GM18520 (cell line): Measurements from ENCODE around the gene CAMTA1.
"Not testable (repeated sequence)": the region's sequence is repeated elsewhere in the genome, so short reads cannot be mapped to it uniquely, and the experiment has no call there.

Experiments
- ATAC-seq: cut with Tn5 transposase; IDR thresholded peaks from one replicate; pipeline ENCODE4 v1.9.1; 2021; ENCODE audit not compliant: unreplicated experiment

The CAMTA1 gene

DNA sequence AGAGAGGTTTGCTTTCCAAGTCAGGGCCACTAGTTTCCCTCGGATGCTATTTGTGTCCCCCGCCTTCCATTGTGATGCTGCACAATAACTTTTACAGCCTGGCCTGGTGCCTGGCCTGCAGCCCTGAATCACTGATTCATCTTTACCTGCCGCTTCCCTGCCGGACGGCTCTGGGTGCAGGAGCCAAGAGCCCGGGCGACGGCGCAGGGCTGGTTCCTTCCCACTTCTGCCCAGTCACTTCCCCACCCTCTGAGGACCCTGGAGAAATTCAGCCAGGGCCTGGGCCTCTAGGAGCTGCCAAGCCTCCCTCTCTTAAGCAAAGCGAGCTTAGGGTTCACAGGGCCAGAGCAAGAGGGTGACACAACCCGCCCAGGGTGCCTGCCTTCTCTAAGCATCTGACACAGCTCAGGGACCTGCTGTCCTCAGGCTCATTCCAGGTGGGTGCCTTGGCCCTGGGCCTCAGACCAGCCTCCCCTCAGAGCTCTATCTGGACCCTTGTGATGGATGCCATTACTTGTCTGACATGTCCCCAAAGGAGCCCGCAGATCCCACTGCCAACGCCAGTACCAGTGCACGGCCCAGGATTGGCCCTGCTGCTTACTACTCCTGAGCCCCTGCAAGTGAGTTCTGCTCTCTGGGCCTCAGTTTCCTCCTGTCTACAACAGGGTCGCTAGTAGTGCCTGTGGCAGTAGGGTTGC is 604.8 kb downstream of the CAMTA1 start:
- ATAC-seq = no peak

DNA sequence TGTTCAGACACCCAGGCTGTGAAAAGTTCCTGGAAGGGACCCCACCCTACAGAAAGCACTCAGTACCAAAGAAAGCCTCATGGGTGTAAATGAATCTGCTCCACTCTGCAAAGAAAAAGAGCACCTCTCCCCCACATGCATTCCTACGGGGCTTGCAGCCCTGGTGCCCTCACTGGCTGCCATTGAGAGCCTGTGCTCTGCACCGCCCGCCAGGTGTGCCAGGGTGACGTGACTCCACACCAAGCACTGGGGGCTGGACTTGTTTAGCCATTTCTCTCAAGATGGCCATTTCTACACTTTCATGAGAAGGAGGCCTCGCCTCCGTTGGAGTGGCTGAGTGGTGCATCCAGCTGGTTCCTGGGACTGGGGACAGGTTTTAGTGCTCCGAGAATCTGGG is 605.3 kb downstream of the CAMTA1 start:
- ATAC-seq = no peak

DNA sequence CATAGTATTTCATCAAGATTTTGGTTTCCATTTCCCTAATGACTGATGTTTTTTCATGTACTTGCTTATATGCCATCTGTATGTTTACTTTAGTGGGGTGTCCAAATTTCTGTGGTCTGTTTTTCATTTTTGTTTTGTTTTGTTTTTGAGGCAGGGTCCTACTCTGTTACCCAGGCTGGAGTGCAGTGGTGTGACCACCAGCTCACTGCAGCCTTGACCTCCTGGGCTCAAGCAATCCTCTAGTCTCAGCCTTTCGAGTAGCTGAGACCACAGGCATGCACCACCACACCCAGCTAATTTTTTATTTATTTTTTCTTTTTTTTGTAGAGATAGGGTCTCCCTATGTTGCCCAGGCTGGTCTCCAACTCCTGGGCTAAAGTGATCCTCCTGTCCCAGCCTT is 607.9 kb downstream of the CAMTA1 start:
- ATAC-seq = no peak

DNA sequence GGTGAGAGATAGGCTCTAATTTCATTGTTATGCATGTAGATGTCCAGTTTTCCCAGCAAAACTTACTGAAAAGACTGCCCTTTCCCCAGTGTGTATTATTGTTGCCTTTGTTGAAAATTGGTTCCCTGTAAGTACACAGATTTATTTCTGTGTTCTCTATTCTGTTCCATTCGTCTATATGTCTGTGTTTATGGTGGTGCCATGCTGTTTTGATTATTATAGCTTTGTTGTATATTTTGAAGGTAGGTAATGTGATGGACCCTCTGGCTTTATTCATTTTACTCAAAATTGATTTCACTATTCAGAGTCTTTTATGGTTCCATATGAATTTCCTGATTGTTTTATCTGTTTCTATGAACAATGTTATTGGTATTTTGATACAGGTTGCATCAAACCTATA is 610.0 kb downstream of the CAMTA1 start:
- ATAC-seq = no peak

GRCh38 chr1:7398982-7399381 is 613.7 kb downstream of the CAMTA1 start:
- ATAC-seq = no peak

- ATAC-seq = no peak
Observed at GRCh38 chr1:7399514-7400125, 614.4 kb downstream of the CAMTA1 start.

DNA sequence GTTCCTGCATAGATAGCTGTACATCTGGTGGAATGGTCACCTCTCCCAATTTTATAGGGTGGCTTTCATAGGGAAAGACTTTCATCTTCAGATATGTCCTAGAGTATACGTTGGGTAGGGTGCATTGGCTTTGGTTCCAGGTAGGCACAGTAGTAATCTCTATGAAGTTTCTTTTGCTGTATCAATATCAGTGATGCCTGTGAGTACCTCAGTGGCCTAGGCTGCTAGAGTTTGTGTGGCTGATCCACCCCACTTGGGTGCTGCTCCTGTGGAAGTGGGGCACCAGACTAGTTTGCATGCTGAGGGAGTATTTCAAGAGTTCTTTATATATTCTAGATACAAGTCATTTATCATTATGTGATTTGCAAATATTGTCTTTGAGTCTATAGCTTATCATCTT is 615.3 kb downstream of the CAMTA1 start:
- no peak for ATAC-seq

DNA sequence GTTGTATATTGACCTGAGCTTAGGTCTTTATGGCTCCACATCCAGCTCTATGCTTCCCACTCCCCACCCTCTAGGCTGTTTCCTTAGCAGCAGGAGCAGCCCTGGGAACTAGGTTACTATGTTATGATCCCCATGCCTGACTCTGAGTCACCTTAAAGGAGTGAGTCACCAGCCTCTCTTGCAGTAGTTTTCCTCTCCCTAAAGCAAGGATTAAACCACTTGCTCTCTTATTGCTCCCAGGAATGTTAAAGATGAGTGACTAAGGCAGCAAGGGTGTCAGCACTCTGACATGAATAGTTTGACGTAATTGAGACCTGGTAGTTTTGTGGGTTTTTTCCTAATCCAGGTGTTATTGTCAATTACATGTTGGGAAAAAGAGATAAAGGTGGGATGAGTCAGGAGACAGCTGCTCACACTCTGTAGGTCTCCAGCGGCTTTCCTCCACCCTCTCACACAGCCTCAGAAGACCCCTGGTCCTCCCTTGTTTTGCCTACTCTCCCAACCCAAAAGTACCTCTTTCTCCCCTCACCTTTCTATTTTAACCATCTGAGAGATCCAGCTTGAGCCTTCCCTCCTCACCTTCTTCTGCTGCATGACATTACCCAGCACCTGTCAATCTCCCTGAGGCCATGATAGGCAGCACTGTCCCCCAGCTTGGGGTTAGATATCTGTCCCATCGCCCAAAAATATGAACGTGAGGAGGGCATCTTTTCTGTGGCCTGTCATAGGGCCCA is 616.7 kb downstream of the CAMTA1 start:
- ATAC-seq = no peak

DNA sequence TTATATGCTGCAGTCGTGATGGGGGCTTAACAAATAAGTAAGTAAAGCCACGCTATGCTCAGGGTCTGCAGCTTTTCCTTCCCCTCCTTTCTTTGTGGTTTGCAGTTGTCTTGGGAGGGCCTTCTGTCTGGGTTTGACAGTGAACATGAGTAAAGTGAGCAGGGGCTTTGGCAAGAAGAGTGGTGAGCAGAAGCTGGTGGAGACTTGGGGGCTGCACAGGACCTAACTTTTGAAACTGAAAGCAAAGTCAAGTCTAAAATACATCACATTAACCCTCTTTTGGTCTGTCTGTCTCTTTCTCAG is 617.2 kb downstream of the CAMTA1 start:
- ATAC-seq = no peak

DNA sequence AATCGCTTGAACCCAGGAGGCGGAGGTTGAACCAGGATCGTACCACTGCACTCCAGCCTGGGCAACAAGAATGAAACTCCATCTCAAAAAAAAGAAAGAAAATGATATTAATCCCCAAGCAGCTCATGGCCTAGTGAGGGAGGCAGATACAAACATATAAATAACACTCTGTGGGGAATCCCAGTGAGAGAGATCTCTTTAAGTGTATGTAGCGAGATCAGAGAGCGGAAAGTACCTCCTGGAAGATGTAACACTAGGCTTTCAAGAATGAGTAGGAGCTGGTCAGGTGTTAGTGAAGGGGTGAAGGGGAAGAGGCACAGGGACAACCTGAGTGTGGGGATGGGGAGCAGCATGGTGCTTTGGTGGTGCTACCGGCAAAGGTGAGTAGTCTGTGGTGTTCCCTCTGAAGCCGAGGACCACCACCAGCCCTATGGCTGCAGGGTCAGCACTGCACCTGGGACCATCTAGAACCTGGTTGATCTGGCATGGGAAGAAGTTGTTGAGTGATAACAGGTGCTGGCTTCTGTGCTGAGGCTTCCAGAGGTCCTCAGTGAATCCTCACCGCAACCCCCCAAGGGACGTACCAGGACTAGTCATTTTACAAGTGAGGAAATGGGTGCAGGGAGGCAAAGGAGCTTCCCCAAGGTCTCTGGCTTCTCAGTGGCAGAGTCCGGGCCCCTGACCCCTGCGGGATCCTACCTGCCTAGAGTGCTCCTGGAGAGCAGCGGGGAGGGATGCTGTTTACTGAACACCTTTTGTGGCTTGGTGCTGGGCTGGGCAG is 618.2 kb downstream of the CAMTA1 start:
- peak; percentile 51 for ATAC-seq

DNA sequence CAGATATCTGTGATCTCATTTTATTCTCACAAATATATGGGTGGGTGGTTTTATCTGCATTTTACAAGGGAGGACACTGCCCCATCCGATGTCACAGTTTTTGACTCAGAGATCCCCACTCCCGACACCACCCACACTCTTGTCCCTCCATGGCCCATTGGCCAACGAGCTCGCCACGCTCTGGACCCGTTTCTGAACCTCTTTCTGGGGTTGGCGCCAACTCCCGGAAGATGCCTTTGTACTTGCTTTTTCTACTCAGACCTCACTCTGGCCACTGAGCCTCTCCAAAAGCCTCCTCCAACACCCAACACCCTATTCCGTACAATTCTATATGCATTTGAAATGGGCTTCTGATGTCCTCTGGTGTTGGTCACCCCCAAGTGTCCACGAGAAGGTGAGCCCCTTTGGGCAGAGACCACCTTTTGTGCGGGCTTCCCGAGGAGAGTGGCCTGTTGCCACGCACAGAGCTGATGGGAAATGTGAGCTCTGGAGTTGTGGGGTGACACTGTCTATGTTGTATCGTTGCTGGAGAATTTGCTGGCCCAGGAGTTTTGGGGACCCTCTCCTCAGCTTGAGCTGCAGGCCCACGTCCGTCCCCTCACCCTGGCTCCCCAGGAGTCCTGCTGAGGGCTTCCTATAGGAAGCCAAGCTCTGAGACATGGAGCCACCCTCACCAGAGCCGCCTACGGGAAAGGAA is 618.9 kb downstream of the CAMTA1 start:
- ATAC-seq = no peak

- ATAC-seq = no peak
Observed at GRCh38 chr1:7405844-7406500, 620.7 kb downstream of the CAMTA1 start.

GRCh38 chr1:7406641-7407543 is 621.6 kb downstream of the CAMTA1 start:
- ATAC-seq = peak; percentile 35

DNA sequence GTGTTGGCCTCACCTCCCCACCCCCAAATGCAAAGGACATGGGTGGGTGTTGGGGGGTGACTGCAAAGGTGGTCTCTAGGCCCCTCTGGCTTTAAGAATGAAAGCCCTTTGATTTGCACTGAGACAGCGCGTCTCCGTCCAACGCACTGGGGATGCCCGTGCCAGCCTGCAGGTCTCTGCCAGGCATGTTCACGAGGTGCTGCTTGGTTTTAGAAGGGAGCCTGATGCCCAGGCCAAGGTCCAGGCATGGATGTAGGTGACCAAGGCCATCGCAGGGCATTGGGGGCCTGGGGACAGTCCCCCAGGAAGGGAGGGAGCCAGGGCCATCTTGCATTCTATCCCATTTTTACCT is 622.3 kb downstream of the CAMTA1 start:
- no peak for ATAC-seq

- no peak for ATAC-seq
Observed at GRCh38 chr1:7407980-7408770, 622.9 kb downstream of the CAMTA1 start.

DNA sequence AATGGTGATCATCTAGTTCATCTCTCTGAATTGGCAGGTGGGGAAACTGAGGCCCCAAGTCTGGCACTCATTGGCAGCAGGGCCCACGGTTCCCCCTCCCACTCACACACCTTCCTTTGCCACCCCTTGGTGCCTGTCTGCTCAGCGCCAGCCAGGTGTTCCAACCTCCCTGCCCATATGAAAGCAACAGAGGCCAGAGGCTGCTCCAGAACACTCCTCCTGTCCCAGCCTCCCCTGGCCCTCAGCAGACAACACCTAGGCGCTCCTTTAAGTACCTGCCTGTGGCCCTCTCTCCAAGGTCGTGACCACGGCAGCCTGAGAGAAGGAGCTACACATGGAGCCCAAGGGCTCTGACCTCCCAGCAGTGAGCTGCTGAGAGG is 623.5 kb downstream of the CAMTA1 start:
- ATAC-seq = no peak

GRCh38 chr1:7409278-7409677 is 624.0 kb downstream of the CAMTA1 start:
- no peak for ATAC-seq

DNA sequence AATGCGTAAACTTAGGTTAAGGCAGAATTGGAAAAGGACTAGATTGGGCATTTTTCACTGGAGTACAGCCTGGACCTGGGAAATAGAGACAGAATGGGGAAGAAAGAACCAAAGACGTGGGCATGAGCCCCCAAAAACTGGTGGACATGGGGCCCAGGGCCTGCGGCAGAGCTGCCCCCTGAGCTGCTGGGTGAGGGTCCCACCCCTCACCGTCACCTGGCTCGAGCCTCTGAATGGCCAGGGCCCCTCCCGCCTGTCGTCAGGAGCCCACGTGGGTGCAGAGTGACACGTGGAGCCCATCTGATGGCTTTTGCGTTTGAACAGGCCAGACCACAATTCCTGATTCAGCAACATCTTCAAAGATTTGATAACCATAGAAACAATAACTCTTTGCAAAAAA is 624.9 kb downstream of the CAMTA1 start:
- no peak for ATAC-seq

GRCh38 chr1:7417618-7418017 is 632.4 kb downstream of the CAMTA1 start:
- ATAC-seq = not testable (repeated sequence)
